Sigmoid colon (tissue), 7 donors: ENCODE results near the gene ITPR2. TPM values are rescaled to one million over a fixed set of nuclear protein-coding genes. Genes with fewer than 3 reads are reported as not detected.
A peak's percentile ranks its signal among the peaks of the same experiment; 100 is the strongest.

ENCODE experiments used
- DNase-seq: peaks from one replicate; pipeline ENCODE4 v3.0.0-alpha.2; 2019
- H3K27ac ChIP-seq, 4 donors: fragments of 200-600 bp; sonication (generic); one replicate each; pipeline ENCODE4 v1.5.1; 2016 to 2019; ENCODE audit warnings: mild to moderate bottlenecking in 1 of 4
- H3K27me3 ChIP-seq, 3 donors: fragments of 200-600 bp; sonication (generic); one replicate each; pipeline ENCODE4 v1.5.1; 2019; ENCODE audit warnings: mild to moderate bottlenecking in 1 of 3
- H3K36me3 ChIP-seq, 4 donors: fragments of 200-600 bp; sonication (generic); one replicate each; pipeline ENCODE4 v1.5.1; 2016 to 2019
- H3K4me1 ChIP-seq, 4 donors: fragments of 200-600 bp; sonication (generic); one replicate each; pipeline ENCODE4 v1.5.1; 2017 to 2019
- H3K4me3 ChIP-seq, 4 donors: fragments of 200-600 bp; sonication (generic); one replicate each; pipeline ENCODE4 v1.5.1; 2017 to 2019; ENCODE audit warnings: mild to moderate bottlenecking in 2 of 4, moderate library complexity in 1 of 4
- H3K9me3 ChIP-seq, 4 donors: fragments of 200-600 bp in 3 of 4; sonication (generic) in 3 of 4; one replicate each; pipeline versions ENCODE4 v1.5.1 to v1.6.1; 2013 to 2019
- CTCF ChIP-seq, 4 experiments: fragments of 450-650 bp in 3 of 4; fragments of 200-600 bp in 1 of 4; IDR thresholded peaks; one replicate each; pipeline ENCODE4 v1.5.1; 2016 to 2019; ENCODE audit warnings: antibody characterized with exemption in 4 of 4, mild to moderate bottlenecking in 3 of 4, moderate library complexity in 2 of 4
- EP300 ChIP-seq, 4 donors: sonication (generic); formaldehyde crosslinking; IDR thresholded peaks; one replicate each; pipeline ENCODE4 v1.6.1; 2017; ENCODE audit warnings: antibody characterized with exemption in 4 of 4
- POLR2A ChIP-seq, 2 donors: fragments of 450-650 bp; IDR thresholded peaks; one replicate each; pipeline ENCODE4 v1.6.1; 2016; ENCODE audit warnings: antibody characterized with exemption in 2 of 2, mild to moderate bottlenecking in 2 of 2, moderate library complexity in 2 of 2
- POLR2AphosphoS5 ChIP-seq, 4 donors: sonication (generic); formaldehyde crosslinking; IDR thresholded peaks; one replicate each; pipeline ENCODE4 v1.6.1; 2017; ENCODE audit warnings: antibody characterized with exemption in 4 of 4
- WGBS, 2 donors: extraction: QIAGEN DNeasy Blood & Tissue Kit; methylation state at CpG; one replicate each; pipeline ENCODE4 v1.1.7; 2013; 5-methylcytosine and 5-hydroxymethylcytosine counted together
- intact Hi-C: fragments of 100-400 bp; cut with DNase I; formaldehyde crosslinking; loops from one replicate; pipeline ENCODE4 v1.15.1; 2023
- polyA plus RNA-seq, 3 donors: library from polyadenylated mRNA; stranded (reverse); fragments of 200-250 nt; gene quantifications; one replicate each; pipeline ENCODE4 v1.2.3, GENCODE V29; 2013
- total RNA-seq, 4 donors: library from RNA; depleted of rRNA; stranded (reverse); fragments of >200 nt; gene quantifications; one replicate each; pipeline ENCODE4 v1.1.0, GENCODE V29; 2016
- donor health status: healthy with polysubstance abuse.
- donor health status: Bipolar disorder and iron deficiency.
- donor health status: healthy.

The ITPR2 gene
- total and polyA plus RNA-seq, 7 donors, result 1.4 to 78.1 (median 58.9) TPM

- H3K4me1 ChIP-seq, result peaks cover 0 to 72% (median 48%) of the 10 kb centered on the region in 4 donors
These were observed 91.3 kb downstream of the ITPR2 start for GRCh38 chr12:26741584-26742227.

GRCh38 chr12:26740991-26741390 is 92.0 kb downstream of the ITPR2 start:
- DNase-seq, result no peak
- WGBS, 2 donors, result 76 to 86% methylated on average over 4 of the region's 4 CpGs
- no peaks in the 10 kb centered on the region for H3K27me3 ChIP-seq
- H3K27ac ChIP-seq, result peak overlapping the region; percentile 6 to 83 (median 76)
- intact Hi-C loops, result loop anchor here (5.0 to 10.0 kb wide), 2 partner anchors 91 to 454 kb away; partner anchors contain the start of gene ITPR2
- peak overlapping the region in 1 of 4 donors; percentile 1 for H3K4me3 ChIP-seq
- H3K9me3 ChIP-seq, result no peaks in the 10 kb centered on the region
- no peak for TF ChIP-seq EP300 (IDR thresholded peaks at IDR 0.05)
- no peak for TF ChIP-seq POLR2AphosphoS5 (IDR thresholded peaks at IDR 0.05)
- no peak for TF ChIP-seq CTCF (IDR thresholded peaks at IDR 0.05)
- no peak for TF ChIP-seq POLR2A (IDR thresholded peaks at IDR 0.05)
- no peaks in the 10 kb centered on the region for H3K36me3 ChIP-seq
- peaks cover 0 to 65% (median 41%) of the 10 kb centered on the region in 4 donors for H3K4me1 ChIP-seq

More at GRCh38 chr12:26741584-26742227, 91.3 kb downstream of the ITPR2 start:
- H3K27ac ChIP-seq, result peak overlapping the region; percentile 6 to 83 (median 76)
- no peaks in the 10 kb centered on the region for H3K36me3 ChIP-seq
- 81 to 84% methylated on average over 6 of the region's 6 CpGs for WGBS, 2 donors
- TF ChIP-seq EP300 (IDR thresholded peaks at IDR 0.05) (no peak), CTCF (IDR thresholded peaks at IDR 0.05) (no peak), POLR2AphosphoS5 (IDR thresholded peaks at IDR 0.05) (no peak), POLR2A (IDR thresholded peaks at IDR 0.05) (no peak)
- H3K4me3 ChIP-seq, result no peak overlapping the region
- no peak for DNase-seq
- intact Hi-C loops, result loop anchor here (5.0 to 10.0 kb wide), 2 partner anchors 91 to 453 kb away; partner anchors contain the start of gene ITPR2
- no peaks in the 10 kb centered on the region for H3K27me3 ChIP-seq
- H3K9me3 ChIP-seq, result no peaks in the 10 kb centered on the region

DNA sequence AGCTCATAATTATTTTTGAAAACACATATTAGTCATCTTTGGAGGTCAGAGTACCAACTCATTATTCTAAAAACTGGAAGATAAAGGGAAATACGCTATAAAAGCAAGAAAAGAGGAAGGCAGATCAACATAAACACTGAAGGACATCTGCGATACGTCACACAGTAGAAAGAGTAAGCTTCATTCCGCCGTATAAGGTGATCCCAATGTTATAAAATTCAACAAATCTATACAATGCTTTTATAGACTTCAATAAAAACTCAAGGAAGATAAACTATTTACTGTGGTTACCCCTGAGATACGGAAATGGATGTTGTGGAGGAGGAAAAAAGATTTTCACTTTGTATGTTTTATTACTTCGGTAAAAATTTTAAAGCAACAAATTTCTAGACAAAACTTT is 92.6 kb downstream of the ITPR2 start:
- WGBS, 2 donors, result 17 to 60% methylated on average over 7 of the region's 7 CpGs
- Histone ChIP-seq H3K36me3 (no peaks in the 10 kb centered on the region), H3K27me3 (no peaks in the 10 kb centered on the region), H3K4me1 (peaks cover 0 to 59% (median 34%) of the 10 kb centered on the region in 4 donors), H3K9me3 (no peaks in the 10 kb centered on the region), H3K27ac (peak overlapping the region in 3 of 4 donors; percentile 75 to 83 (median 78)), H3K4me3 (peak overlapping the region in 1 of 4 donors; percentile 1)
- intact Hi-C loops, result loop anchor here (5.0 to 10.0 kb wide), 2 partner anchors 92 to 454 kb away; partner anchors contain the start of gene ITPR2
- DNase-seq, result no peak
- TF ChIP-seq POLR2AphosphoS5 (IDR thresholded peaks at IDR 0.05), result peak in 3 of 4 donors; percentile 11 to 34 (median 26)
- no peak for TF ChIP-seq CTCF (IDR thresholded peaks at IDR 0.05)

DNA sequence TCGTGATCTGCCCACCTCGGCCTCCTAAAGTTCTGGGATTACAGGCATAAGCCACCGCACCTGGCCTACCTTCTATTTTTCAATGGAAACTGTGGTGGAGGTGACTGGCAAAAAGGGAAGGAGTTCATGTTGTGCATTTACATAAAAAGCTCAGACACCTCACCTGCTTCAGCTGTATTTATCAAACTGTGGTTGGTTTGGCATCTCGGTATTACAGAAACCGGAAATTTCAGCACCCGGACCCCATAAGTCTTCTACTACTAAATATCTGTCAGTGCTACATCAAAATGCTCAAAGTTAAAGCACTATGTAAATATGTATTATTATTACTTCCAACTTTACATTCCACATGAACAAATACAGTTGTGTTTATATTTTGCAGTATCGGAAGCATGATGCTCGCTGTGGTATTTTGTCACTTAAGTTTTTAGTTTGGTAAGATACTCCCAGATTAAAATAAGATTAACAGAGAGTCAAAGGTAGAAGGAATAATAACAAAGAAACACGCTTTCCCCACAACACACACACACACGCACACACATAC is 95.4 kb downstream of the ITPR2 start:
- DNase-seq, result no peak
- no peaks in the 10 kb centered on the region for H3K36me3 ChIP-seq
- H3K4me3 ChIP-seq, result no peak overlapping the region
- 95 to 96% methylated on average over 10 of the region's 10 CpGs for WGBS, 2 donors
- intact Hi-C loops, result no loop called here
- peaks cover 0 to 51% (median 20%) of the 10 kb centered on the region in 4 donors for H3K4me1 ChIP-seq
- H3K27ac ChIP-seq, result no peak overlapping the region
- H3K27me3 ChIP-seq, result no peaks in the 10 kb centered on the region
- H3K9me3 ChIP-seq, result no peaks in the 10 kb centered on the region
- TF ChIP-seq POLR2A (IDR thresholded peaks at IDR 0.05), result no peak
- TF ChIP-seq CTCF (IDR thresholded peaks at IDR 0.05), result no peak
- no peak for TF ChIP-seq EP300 (IDR thresholded peaks at IDR 0.05)
- no peak for TF ChIP-seq POLR2AphosphoS5 (IDR thresholded peaks at IDR 0.05)
